Measurements from ENCODE around the gene FSD1.

- TF ChIP-seq, protein P1, sequence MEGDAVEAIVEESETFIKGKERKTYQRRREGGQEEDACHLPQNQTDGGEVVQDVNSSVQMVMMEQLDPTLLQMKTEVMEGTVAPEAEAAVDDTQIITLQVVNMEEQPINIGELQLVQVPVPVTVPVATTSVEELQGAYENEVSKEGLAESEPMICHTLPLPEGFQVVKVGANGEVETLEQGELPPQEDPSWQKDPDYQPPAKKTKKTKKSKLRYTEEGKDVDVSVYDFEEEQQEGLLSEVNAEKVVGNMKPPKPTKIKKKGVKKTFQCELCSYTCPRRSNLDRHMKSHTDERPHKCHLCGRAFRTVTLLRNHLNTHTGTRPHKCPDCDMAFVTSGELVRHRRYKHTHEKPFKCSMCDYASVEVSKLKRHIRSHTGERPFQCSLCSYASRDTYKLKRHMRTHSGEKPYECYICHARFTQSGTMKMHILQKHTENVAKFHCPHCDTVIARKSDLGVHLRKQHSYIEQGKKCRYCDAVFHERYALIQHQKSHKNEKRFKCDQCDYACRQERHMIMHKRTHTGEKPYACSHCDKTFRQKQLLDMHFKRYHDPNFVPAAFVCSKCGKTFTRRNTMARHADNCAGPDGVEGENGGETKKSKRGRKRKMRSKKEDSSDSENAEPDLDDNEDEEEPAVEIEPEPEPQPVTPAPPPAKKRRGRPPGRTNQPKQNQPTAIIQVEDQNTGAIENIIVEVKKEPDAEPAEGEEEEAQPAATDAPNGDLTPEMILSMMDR (IDR thresholded peaks at IDR 0.05; ENCODE audit: borderline replicate concordance, extremely low read depth, low read length, poor library complexity, severe bottlenecking) = no peak
- TF ChIP-seq EZH2 (IDR thresholded peaks at IDR 0.05; ENCODE audit: borderline replicate concordance, low read depth, low read length, severe bottlenecking) = no peak
These were observed 68.0 kb downstream of the FSD1 start for GRCh38 chr19:4372165-4373012.
